K562 (cell line): ENCODE measurements around the gene GDF7. TPM values are rescaled to one million over a fixed set of nuclear protein-coding genes. Genes with fewer than 3 reads are reported as not detected.

Experiments used
- ATAC-seq: fragments of 200-7000 bp; cut with Tn5 transposase; 3 replicates; pipeline ENCODE4 v1.9.1; 2020; ENCODE audit warnings: moderate library complexity
- BruUV-seq: library from RNA; stranded (reverse); fragments of 400-500 nt; replicated peaks from 2 replicates; lab custom pipeline; 2021; lab: Mats Ljungman, UMichigan
- CTCF ChIA-PET: fragments of 300-600 bp; formaldehyde crosslinking; extraction: SDS; loops from one replicate; lab custom pipeline; 2021; ENCODE audit warnings: low intra/inter-chr PET ratio; lab: Yijun Ruan, JAX
- POLR2A ChIA-PET: fragments of 300-600, 350-650 bp; sonication (Branson Sonifier 250); formaldehyde crosslinking; extraction: SDS; loops from one replicate; lab custom pipeline; 2021; ENCODE audit warnings: antibody characterized with exemption, inconsistent platforms; lab: Yijun Ruan, JAX
- DNase-seq, 4 experiments: peaks; one replicate each; pipeline versions ENCODE4 v3.0.0 to v3.0.0-alpha.2; 2011 to 2018; ENCODE audit warnings: low spot score in 3 of 4, mixed read lengths in 3 of 4; ENCODE audit errors: extremely low read depth in 1 of 4
- FAIRE-seq: peaks from 2 replicates; lab custom pipeline; 2011; peaks lifted over from hg19 to GRCh38; lab: Jason Lieb, UNC
- H2AFZ ChIP-seq: 2 replicates; pipeline ENCODE4 v1.6.0; 2011; ENCODE audit warnings: low read depth, low read length, control low read depth, inconsistent platforms
- H3K27ac ChIP-seq: fragments of 200-600 bp; 3 replicates; pipeline ENCODE4 v1.8.0; 2011; ENCODE audit warnings: low read depth, mild to moderate bottlenecking, control low read depth, inconsistent platforms, low read length, moderate library complexity, mixed read lengths; ENCODE audit errors: extremely low read depth
- H3K27me3 ChIP-seq, 2 experiments: fragments of 300-600 bp in 1 of 2; 2 replicates in 1 of 2; 3 replicates in 1 of 2; pipeline versions ENCODE4 v1.6.0 to v1.8.0; 2011; ENCODE audit warnings: inconsistent platforms in 2 of 2, low read length in 2 of 2, mild to moderate bottlenecking in 1 of 2, mixed read lengths in 1 of 2, moderate library complexity in 1 of 2; ENCODE audit not compliant: control insufficient read depth in 2 of 2, insufficient read depth in 2 of 2
- H3K36me3 ChIP-seq: fragments of 300-600 bp; 3 replicates; pipeline ENCODE4 v1.8.0; 2011; ENCODE audit warnings: mild to moderate bottlenecking, low read length, inconsistent platforms; ENCODE audit not compliant: control insufficient read depth, insufficient read depth
- H3K4me1 ChIP-seq, 2 experiments: fragments of 200-600 bp in 1 of 2; replicated peaks in 1 of 2; 2 replicates in 1 of 2; 3 replicates in 1 of 2; pipeline versions ENCODE4 v1.5.1 to v1.8.0; 2011; ENCODE audit warnings: inconsistent platforms in 2 of 2, low read length in 2 of 2, mild to moderate bottlenecking in 1 of 2, mixed read lengths in 1 of 2, moderate library complexity in 1 of 2; ENCODE audit not compliant: control insufficient read depth in 2 of 2, insufficient read depth in 2 of 2
- H3K4me2 ChIP-seq: 2 replicates; pipeline ENCODE4 v1.6.1; 2011; ENCODE audit warnings: low read length, control low read depth, inconsistent platforms, mixed read lengths; ENCODE audit not compliant: insufficient read depth
- H3K4me3 ChIP-seq: fragments of 200-600 bp; sonication (generic), shearing (Covaris generic); 2 replicates; pipeline ENCODE4 v1.5.1; 2016; ENCODE audit warnings: control low read depth, inconsistent platforms
- H3K79me2 ChIP-seq: fragments of 200-600 bp; 3 replicates; pipeline ENCODE4 v1.8.0; 2011; ENCODE audit warnings: low read length, inconsistent platforms; ENCODE audit not compliant: control insufficient read depth, insufficient read depth
- H3K9ac ChIP-seq, 2 experiments: 2 replicates each; pipeline versions ENCODE4 v1.6.0 to v1.6.1; 2011; ENCODE audit warnings: low read depth in 2 of 2, low read length in 2 of 2, control low read depth in 1 of 2, inconsistent platforms in 1 of 2, mild to moderate bottlenecking in 1 of 2, mixed read lengths in 1 of 2; ENCODE audit not compliant: insufficient read depth in 1 of 2
- H3K9me1 ChIP-seq: one replicate; pipeline ENCODE4 v1.6.0; 2011; ENCODE audit warnings: inconsistent platforms, mild to moderate bottlenecking, low read length, moderate library complexity; ENCODE audit not compliant: control insufficient read depth, insufficient read depth
- H3K9me3 ChIP-seq: replicated peaks from 2 replicates; pipeline ENCODE4 v1.5.1; 2011; ENCODE audit warnings: low read depth, low read length, inconsistent platforms; ENCODE audit not compliant: control insufficient read depth, insufficient read depth
- H4K20me1 ChIP-seq: replicated peaks from 2 replicates; pipeline ENCODE4 v1.6.1; 2011; ENCODE audit warnings: low read length, inconsistent platforms, mixed read lengths; ENCODE audit not compliant: control insufficient read depth, insufficient read depth
- ASH1L ChIP-seq: fragments of 450-650 bp; IDR thresholded peaks from 2 replicates; pipeline ENCODE4 v1.6.1; 2018; ENCODE audit warnings: borderline replicate concordance, mild to moderate bottlenecking, low read depth; ENCODE audit not compliant: partially characterized antibody
- CBX1 ChIP-seq: sonication (generic); IDR thresholded peaks from 2 replicates; pipeline ENCODE4 v1.6.1; 2016; ENCODE audit warnings: antibody characterized with exemption, low read depth, mild to moderate bottlenecking
- DIDO1 ChIP-seq: fragments of 450-650 bp; IDR thresholded peaks from 2 replicates; pipeline ENCODE4 v1.6.1; 2016; ENCODE audit warnings: low read depth, missing biosample characterization, missing genetic modification characterization
- FOSL1 ChIP-seq: fragments of 200-800 bp; sonication (Bioruptor generic); conservative IDR thresholded peaks from 2 replicates; pipeline ENCODE4 v1.6.1; 2016; ENCODE audit warnings: missing genetic modification characterization, missing compliant biosample characterization
- GTF2F1 ChIP-seq: IDR thresholded peaks from 2 replicates; pipeline ENCODE4 v1.6.1; 2011; ENCODE audit warnings: low read depth, low read length, improper control_type of control experiment
- HES1 ChIP-seq: fragments of 450-650 bp; IDR thresholded peaks from 2 replicates; pipeline ENCODE4 v1.6.1; 2016; ENCODE audit warnings: low read depth, mild to moderate bottlenecking, moderate library complexity
- HMG20B ChIP-seq: fragments of 250-450 bp; sonication (Bioruptor Pico); IDR thresholded peaks from 2 replicates; pipeline ENCODE4 v1.5.0; 2021; ENCODE audit warnings: mild to moderate bottlenecking
- OTX1 ChIP-seq: fragments of 450-650 bp; formaldehyde crosslinking; IDR thresholded peaks from 2 replicates; pipeline ENCODE4 v1.4.0; 2022; ENCODE audit warnings: mild to moderate bottlenecking
- POU5F1 ChIP-seq: fragments of 150-350 bp; IDR thresholded peaks from 2 replicates; pipeline ENCODE4 v1.6.1; 2014; ENCODE audit warnings: borderline replicate concordance, low read length, low read depth, mild to moderate bottlenecking; ENCODE audit not compliant: partially characterized antibody
- SMAD4 ChIP-seq: fragments of 250-450 bp; sonication (Bioruptor Pico); conservative IDR thresholded peaks from 2 replicates; pipeline ENCODE4 v1.8.0; 2021; ENCODE audit warnings: inconsistent platforms, mild to moderate bottlenecking, moderate library complexity
- SMC3 ChIP-seq: conservative IDR thresholded peaks from 2 replicates; pipeline ENCODE4 v1.6.1; 2011; ENCODE audit warnings: low read depth, low read length, improper control_type of control experiment; ENCODE audit not compliant: insufficient read depth
- STAT5B ChIP-seq: fragments of 250-450 bp; sonication (Bioruptor Pico); IDR thresholded peaks from 2 replicates; pipeline ENCODE4 v1.8.0; 2021; ENCODE audit warnings: mild to moderate bottlenecking, inconsistent platforms
- ZNF274 ChIP-seq: IDR thresholded peaks from 2 replicates; pipeline ENCODE4 v1.6.1; 2011; ENCODE audit warnings: low read depth, mild to moderate bottlenecking, low read length, moderate library complexity, borderline replicate concordance
- ZNF398 ChIP-seq: fragments of 250-450 bp; sonication (Bioruptor Pico); IDR thresholded peaks from 2 replicates; pipeline ENCODE4 v1.8.0; 2021; ENCODE audit warnings: moderate library complexity, mild to moderate bottlenecking, inconsistent platforms
- ZNF75A ChIP-seq: fragments of 450-650 bp; formaldehyde crosslinking; IDR thresholded peaks from 2 replicates; pipeline ENCODE4 v1.4.0; 2020; ENCODE audit warnings: mild to moderate bottlenecking
- WGBS: fragments of 100-300 bp; shearing (Covaris generic); methylation state at CpG from one replicate; pipeline ENCODE4 v1.1.6; 2016; ENCODE audit warnings: low coverage, mixed read lengths; ENCODE audit not compliant: insufficient coverage; ENCODE audit errors: missing lambda C conversion rate; 5-methylcytosine and 5-hydroxymethylcytosine counted together
- in situ Hi-C: fragments of 300-500 bp; cut with MboI; formaldehyde crosslinking; loops from 4 replicates; pipeline ENCODE4 v1.15.0; 2018; ENCODE audit warnings: inconsistent platforms, mixed read lengths
- intact Hi-C: fragments of 100-400 bp; cut with micrococcal nuclease; formaldehyde crosslinking; loops from 2 replicates; pipeline ENCODE4 v1.14.2; 2022
- polyA plus RNA-seq, 8 experiments: library from polyadenylated mRNA; depleted of rRNA in 4 of 8; stranded (reverse) in 5 of 8; unstranded in 3 of 8; fragments of >200 nt; fragmentation: Nextera tagmentation in 2 of 8; fragmentation: Illumina TruSeq in 1 of 8; extraction: Ambion mirVana in 2 of 8; extraction: Trizol in 1 of 8; gene quantifications; 2 replicates each; pipeline versions ENCODE4 v1.2.1 to v1.2.3, GENCODE V29; 2011 to 2014; ENCODE audit warnings: inconsistent platforms in 1 of 8, missing spikeins in 1 of 8
- total RNA-seq, 7 experiments: library from RNA; depleted of rRNA in 6 of 7; stranded (reverse); fragments of >200 nt in 6 of 7; fragmentation: Illumina TruSeq in 2 of 7; extraction: Trizol in 2 of 7; gene quantifications; 2 replicates each; pipeline versions ENCODE4 v1.2.1 to v1.2.3, GENCODE V29; 2011 to 2021; ENCODE audit warnings: low replicate concordance in 1 of 7
- TF ChIP-seq, protein P1 (sequence below): sonication (generic); formaldehyde crosslinking; IDR thresholded peaks from 2 replicates; pipeline ENCODE4 v1.8.1; 2022; ENCODE audit warnings: missing genetic modification reagents
- TF ChIP-seq, protein P2 (sequence below): fragments of 450-650 bp; formaldehyde crosslinking; IDR thresholded peaks from 2 replicates; pipeline ENCODE4 v1.4.0; 2020; ENCODE audit warnings: mild to moderate bottlenecking, moderate library complexity

Gene GDF7
- total and polyA plus RNA-seq, 9 of the 15 experiments (the other 6 are each of a cell fraction or from before 2014, with no cell fraction given) = 0.01 TPM; not detected in 7

DNA sequence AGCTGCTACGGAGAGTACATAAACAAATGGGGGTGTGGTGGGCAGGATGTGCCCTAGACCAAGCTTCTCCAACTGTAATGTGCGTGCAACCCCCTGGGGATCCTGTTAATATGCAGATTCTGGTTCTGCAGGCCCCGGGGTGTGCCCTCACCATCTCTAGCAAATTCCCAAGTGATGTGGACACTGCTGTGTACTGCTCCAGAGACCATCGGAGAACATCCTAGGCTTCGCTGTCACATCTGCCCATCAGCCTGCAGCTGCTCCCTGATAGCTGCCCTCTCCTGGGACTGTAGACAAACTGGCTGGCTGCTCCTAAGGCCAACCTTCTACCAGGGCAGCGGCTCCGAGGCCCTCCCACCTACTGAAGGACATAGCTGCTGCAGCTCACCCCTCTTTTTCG is 19.2 kb upstream of the GDF7 start (continued):
- TF ChIP-seq ASH1L = no peak
- TF ChIP-seq, protein P1, sequence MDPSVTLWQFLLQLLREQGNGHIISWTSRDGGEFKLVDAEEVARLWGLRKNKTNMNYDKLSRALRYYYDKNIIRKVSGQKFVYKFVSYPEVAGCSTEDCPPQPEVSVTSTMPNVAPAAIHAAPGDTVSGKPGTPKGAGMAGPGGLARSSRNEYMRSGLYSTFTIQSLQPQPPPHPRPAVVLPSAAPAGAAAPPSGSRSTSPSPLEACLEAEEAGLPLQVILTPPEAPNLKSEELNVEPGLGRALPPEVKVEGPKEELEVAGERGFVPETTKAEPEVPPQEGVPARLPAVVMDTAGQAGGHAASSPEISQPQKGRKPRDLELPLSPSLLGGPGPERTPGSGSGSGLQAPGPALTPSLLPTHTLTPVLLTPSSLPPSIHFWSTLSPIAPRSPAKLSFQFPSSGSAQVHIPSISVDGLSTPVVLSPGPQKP (CRISPR knock-in tag) = no peak
- TF ChIP-seq ZNF274 = no peak
- TF ChIP-seq SMC3 = no peak
- no peak for TF ChIP-seq HMG20B (CRISPR knock-in tag)
- TF ChIP-seq, protein P2, sequence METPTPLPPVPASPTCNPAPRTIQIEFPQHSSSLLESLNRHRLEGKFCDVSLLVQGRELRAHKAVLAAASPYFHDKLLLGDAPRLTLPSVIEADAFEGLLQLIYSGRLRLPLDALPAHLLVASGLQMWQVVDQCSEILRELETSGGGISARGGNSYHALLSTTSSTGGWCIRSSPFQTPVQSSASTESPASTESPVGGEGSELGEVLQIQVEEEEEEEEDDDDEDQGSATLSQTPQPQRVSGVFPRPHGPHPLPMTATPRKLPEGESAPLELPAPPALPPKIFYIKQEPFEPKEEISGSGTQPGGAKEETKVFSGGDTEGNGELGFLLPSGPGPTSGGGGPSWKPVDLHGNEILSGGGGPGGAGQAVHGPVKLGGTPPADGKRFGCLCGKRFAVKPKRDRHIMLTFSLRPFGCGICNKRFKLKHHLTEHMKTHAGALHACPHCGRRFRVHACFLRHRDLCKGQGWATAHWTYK (CRISPR knock-in tag) = no peak
- TF ChIP-seq CBX1 = no peak
- no peak for TF ChIP-seq GTF2F1
- no peak for TF ChIP-seq DIDO1
- TF ChIP-seq, all 486 proteins: peak for 0

DNA sequence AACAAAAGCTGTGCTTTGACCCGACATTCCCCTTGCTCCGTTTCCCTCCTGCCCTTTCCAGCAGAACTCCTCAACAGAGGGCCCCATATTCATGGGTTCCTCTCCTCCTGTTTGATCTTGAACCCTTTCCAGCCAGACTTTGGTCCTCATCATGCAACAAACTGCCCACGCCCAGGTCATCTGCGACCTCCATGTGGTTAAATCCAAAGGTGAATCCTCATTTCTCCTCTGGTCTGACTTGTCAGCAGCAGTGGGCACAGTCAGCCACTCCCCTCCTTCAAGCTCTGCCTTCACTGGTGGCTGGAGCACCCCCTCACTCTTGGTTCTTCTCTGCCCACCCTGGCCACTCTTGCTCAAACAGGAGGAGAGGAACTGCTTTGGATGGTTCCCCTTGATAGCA is 18.7 kb upstream of the GDF7 start:
- in situ Hi-C loops = no loop called here
- WGBS = 21% methylated on average over 4 of the region's 4 CpGs
- ATAC-seq = no peak
- TF ChIP-seq ZNF75A (CRISPR knock-in tag) (no peak), FOSL1 (no peak), CBX1 (no peak), POU5F1 (no peak), ZNF398 (CRISPR knock-in tag) (no peak), STAT5B (CRISPR knock-in tag) (no peak), OTX1 (CRISPR knock-in tag) (no peak), SMAD4 (CRISPR knock-in tag) (no peak), HES1 (no peak)

More for the DNA sequence above, 18.7 kb upstream of the GDF7 start:
- Histone ChIP-seq H2AFZ (no peak overlapping the region), H3K9me1 (no peaks in the 10 kb centered on the region), H3K4me1 (peaks cover 13 to 24% of the 10 kb centered on the region in 2 experiments; a peak in 4 of 5 replicates), H3K27me3 (peaks cover 0 to 15% of the 10 kb centered on the region in 2 experiments; a peak in 2 of 5 replicates), H3K36me3 (no peaks in the 10 kb centered on the region), H3K27ac (no peak overlapping the region), H3K9ac (no peak overlapping the region; a peak in 1 of 4 replicates), H3K9me3 (no peaks in the 10 kb centered on the region), H4K20me1 (no peaks in the 10 kb centered on the region; the same call in 1 of the 2 replicates), H3K79me2 (no peaks in the 10 kb centered on the region; the same call in 2 of the 3 replicates), H3K4me2 (no peak overlapping the region), H3K4me3 (no peak overlapping the region)
- DNase-seq = no peak
- POLR2A ChIA-PET = interaction anchor here (0.5 to 0.9 kb wide), 5 partner anchors 16 to 580 kb away, joined by 3 to 4 read pairs (median 3); partner anchors contain the start of gene RHOB
- BruUV-seq = no TSS peak
- CTCF ChIA-PET = no interaction called here
- intact Hi-C loops = no loop called here
- FAIRE-seq = no peak
